OCI-LY7 (cell line): ENCODE results near the gene KRT13. TPM values are rescaled to one million over a fixed set of nuclear protein-coding genes. Genes with fewer than 3 reads are reported as not detected.

Experiments
- BruUV-seq: library from RNA; stranded (reverse); fragments of 400-500 nt; replicated peaks from 2 replicates; lab custom pipeline; 2021; lab: Mats Ljungman, UMichigan
- CTCF ChIA-PET: fragments of 300-600 bp; sonication (Branson Sonifier 250); formaldehyde crosslinking; loops from one replicate; lab custom pipeline; 2022; ENCODE audit warnings: antibody characterized with exemption; ENCODE audit not compliant: unreplicated experiment; lab: Charles Lee
- POLR2A ChIA-PET: fragments of 300-600 bp; sonication (Branson Sonifier 250); formaldehyde crosslinking; loops from one replicate; lab custom pipeline; 2022; ENCODE audit warnings: antibody characterized with exemption; lab: Charles Lee
- DNase-seq: peaks from one replicate; pipeline ENCODE4 v3.0.0-alpha.2; 2015; ENCODE audit warnings: low spot score
- H2AFZ ChIP-seq: fragments of 200-600 bp; sonication (generic), shearing (Covaris generic); 2 replicates; pipeline ENCODE4 v1.6.1; 2014; ENCODE audit warnings: mild to moderate bottlenecking, antibody characterized with exemption, low read length, moderate library complexity
- H3K27ac ChIP-seq: fragments of 200-600 bp; sonication (generic); 2 replicates; pipeline ENCODE4 v1.5.1; 2014; ENCODE audit warnings: mixed run types, low read depth, mild to moderate bottlenecking, moderate library complexity, low read length, inconsistent platforms; ENCODE audit not compliant: poor library complexity, severe bottlenecking
- H3K36me3 ChIP-seq: fragments of 200-600 bp; sonication (generic); 2 replicates; pipeline ENCODE4 v1.6.1; 2014; ENCODE audit warnings: mild to moderate bottlenecking, antibody characterized with exemption, low read length, moderate library complexity, mixed read lengths; ENCODE audit not compliant: insufficient read depth
- H3K4me1 ChIP-seq: fragments of 200-600 bp; sonication (generic); 2 replicates; pipeline ENCODE4 v1.5.1; 2014; ENCODE audit warnings: mild to moderate bottlenecking, low read length; ENCODE audit not compliant: insufficient read depth, poor library complexity, severe bottlenecking
- H3K4me2 ChIP-seq: fragments of 200-600 bp; sonication (generic); 2 replicates; pipeline ENCODE4 v1.6.1; 2014; ENCODE audit warnings: mild to moderate bottlenecking, low read length
- H3K4me3 ChIP-seq: fragments of 200-600 bp; sonication (generic); 2 replicates; pipeline ENCODE4 v1.5.1; 2014; ENCODE audit warnings: mild to moderate bottlenecking, low read depth, low read length; ENCODE audit not compliant: poor library complexity, severe bottlenecking
- H3K79me2 ChIP-seq: fragments of 200-600 bp; sonication (generic); 2 replicates; pipeline ENCODE4 v1.6.1; 2016; ENCODE audit warnings: low read depth, mild to moderate bottlenecking, low read length, moderate library complexity, mixed read lengths; ENCODE audit not compliant: insufficient read depth
- H3K9me2 ChIP-seq: fragments of 200-600 bp; sonication (generic); 2 replicates; pipeline ENCODE4 v1.6.1; 2016; ENCODE audit warnings: mild to moderate bottlenecking, low read length, mixed read lengths; ENCODE audit not compliant: insufficient read depth
- H3K9me3 ChIP-seq: fragments of 200-600 bp; sonication (generic); 2 replicates; pipeline ENCODE4 v1.6.1; 2014; ENCODE audit warnings: mild to moderate bottlenecking, mixed run types, low read length, mixed read lengths
- H4K20me1 ChIP-seq: fragments of 200-600 bp; sonication (generic); 2 replicates; pipeline ENCODE4 v1.6.1; 2014; ENCODE audit warnings: mild to moderate bottlenecking, antibody characterized with exemption, low read length, moderate library complexity, mixed read lengths; ENCODE audit not compliant: insufficient read depth
- EZH2phosphoT487 ChIP-seq: fragments of 200-600 bp; sonication (generic); IDR thresholded peaks from 2 replicates; pipeline ENCODE4 v1.6.1; 2018; ENCODE audit warnings: low read depth, borderline replicate concordance, mild to moderate bottlenecking, mixed run types, antibody characterized with exemption, low read length, moderate library complexity, mixed read lengths
- intact Hi-C: fragments of 100-400 bp; cut with micrococcal nuclease; formaldehyde crosslinking; loops from one replicate; pipeline ENCODE4 v1.10.0; 2022; ENCODE audit not compliant: unreplicated experiment
- total RNA-seq, 2 experiments: library from RNA; depleted of rRNA in 1 of 2; stranded (reverse); fragments of >200 nt in 1 of 2; shearing (Covaris generic) in 1 of 2; gene quantifications; 2 replicates each; pipeline ENCODE4 v1.2.3, GENCODE V29; 2014 to 2022
- TF ChIP-seq, protein P1 (sequence below): fragments of 200-600 bp; sonication (generic); conservative IDR thresholded peaks from 2 replicates; pipeline ENCODE4 v1.5.1; 2014; ENCODE audit warnings: mild to moderate bottlenecking, antibody characterized with exemption, low read length, moderate library complexity, mixed read lengths

KRT13 gene
- total RNA-seq, 2 experiments from 2014 or later, result not detected

DNA sequence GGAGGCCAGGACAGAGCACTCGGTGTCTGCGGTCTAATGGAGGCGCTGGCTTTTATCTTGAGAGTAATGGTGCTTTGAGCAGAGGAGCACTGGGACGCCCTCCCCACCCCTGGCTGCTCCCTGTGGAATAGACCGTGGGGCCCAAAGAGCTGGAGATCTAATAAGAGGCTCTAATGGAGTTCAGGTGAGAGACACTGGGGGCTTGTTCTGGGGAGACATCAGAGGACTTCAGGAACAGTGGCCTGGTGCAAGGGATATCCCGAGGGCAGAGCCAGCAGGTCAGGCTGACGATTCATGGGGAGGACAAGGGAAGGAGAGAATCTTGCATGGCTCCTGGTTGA, 32.2 kb upstream of the KRT13 start:
- H2AFZ ChIP-seq, result no peak overlapping the region
- intact Hi-C loops, result no loop called here
- no peaks in the 10 kb centered on the region for H4K20me1 ChIP-seq
- no peaks in the 10 kb centered on the region for H3K4me1 ChIP-seq
- BruUV-seq, result no TSS peak
- H3K9me3 ChIP-seq, result no peaks in the 10 kb centered on the region
- H3K4me2 ChIP-seq, result no peak overlapping the region
- H3K27ac ChIP-seq, result no peak overlapping the region
- H3K36me3 ChIP-seq, result no peaks in the 10 kb centered on the region
- ChIA-PET POLR2A (no interaction called here), CTCF (no interaction called here)
- H3K4me3 ChIP-seq, result no peak overlapping the region
- no peak for DNase-seq
- no peaks in the 10 kb centered on the region for H3K79me2 ChIP-seq
- TF ChIP-seq EZH2phosphoT487, result no peak
- TF ChIP-seq, protein P1, sequence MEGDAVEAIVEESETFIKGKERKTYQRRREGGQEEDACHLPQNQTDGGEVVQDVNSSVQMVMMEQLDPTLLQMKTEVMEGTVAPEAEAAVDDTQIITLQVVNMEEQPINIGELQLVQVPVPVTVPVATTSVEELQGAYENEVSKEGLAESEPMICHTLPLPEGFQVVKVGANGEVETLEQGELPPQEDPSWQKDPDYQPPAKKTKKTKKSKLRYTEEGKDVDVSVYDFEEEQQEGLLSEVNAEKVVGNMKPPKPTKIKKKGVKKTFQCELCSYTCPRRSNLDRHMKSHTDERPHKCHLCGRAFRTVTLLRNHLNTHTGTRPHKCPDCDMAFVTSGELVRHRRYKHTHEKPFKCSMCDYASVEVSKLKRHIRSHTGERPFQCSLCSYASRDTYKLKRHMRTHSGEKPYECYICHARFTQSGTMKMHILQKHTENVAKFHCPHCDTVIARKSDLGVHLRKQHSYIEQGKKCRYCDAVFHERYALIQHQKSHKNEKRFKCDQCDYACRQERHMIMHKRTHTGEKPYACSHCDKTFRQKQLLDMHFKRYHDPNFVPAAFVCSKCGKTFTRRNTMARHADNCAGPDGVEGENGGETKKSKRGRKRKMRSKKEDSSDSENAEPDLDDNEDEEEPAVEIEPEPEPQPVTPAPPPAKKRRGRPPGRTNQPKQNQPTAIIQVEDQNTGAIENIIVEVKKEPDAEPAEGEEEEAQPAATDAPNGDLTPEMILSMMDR, result no peak
- H3K9me2 ChIP-seq, result no peaks in the 10 kb centered on the region

DNA sequence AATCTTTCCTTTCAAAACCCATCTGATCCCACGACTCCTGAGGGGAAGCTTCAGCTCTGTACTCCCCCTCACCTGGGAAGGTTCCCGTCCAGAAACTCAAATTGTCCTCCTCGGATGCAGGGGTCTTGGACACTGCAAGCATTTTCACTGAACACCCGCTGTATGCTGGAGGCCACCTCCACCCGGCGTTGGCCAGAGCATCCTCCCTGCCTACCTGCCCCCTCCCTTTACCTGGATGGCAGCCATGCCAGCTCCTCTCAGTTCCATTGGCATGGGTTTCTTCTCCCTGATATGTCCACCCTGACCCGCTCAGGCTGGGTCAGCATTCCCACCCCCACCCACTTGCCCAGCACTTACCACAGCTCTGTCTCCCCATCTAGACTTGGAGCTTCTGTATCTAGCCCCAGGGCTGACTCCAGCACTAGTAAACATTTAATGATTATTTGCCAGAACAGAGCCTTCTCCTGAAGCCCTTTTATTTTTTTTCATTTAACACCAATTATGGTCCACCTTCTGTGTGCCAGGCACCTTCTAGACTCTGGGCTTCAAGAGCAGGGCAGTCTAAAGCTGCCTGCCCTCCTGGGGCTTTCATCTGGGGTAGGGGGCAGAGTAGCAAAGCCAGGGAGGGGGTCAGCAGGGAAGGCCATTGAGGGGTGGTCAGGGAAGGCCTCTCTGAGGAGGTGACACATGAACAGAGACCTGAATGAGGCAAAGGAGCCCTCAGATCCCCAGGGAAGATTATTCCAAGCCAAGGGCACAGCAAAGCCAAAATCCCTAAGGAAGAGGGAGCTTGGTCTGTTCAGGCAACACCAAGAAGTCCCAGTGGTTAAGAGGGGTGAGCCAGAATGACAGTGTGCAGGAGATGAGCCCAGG, 31.6 kb upstream of the KRT13 start:
- no peak for DNase-seq
- no peak overlapping the region for H2AFZ ChIP-seq
- no TSS peak for BruUV-seq
- no peaks in the 10 kb centered on the region for H3K36me3 ChIP-seq
- H3K4me3 ChIP-seq, result no peak overlapping the region
- no peaks in the 10 kb centered on the region for H4K20me1 ChIP-seq
- H3K9me2 ChIP-seq, result no peaks in the 10 kb centered on the region
- no peak for TF ChIP-seq EZH2phosphoT487
- TF ChIP-seq, protein P1, result no peak
- intact Hi-C loops, result no loop called here
- no peaks in the 10 kb centered on the region for H3K4me1 ChIP-seq
- H3K4me2 ChIP-seq, result no peak overlapping the region
- no peaks in the 10 kb centered on the region for H3K9me3 ChIP-seq
- CTCF ChIA-PET, result no interaction called here
- no peaks in the 10 kb centered on the region for H3K79me2 ChIP-seq
- no peak overlapping the region for H3K27ac ChIP-seq
- POLR2A ChIA-PET, result no interaction called here

DNA sequence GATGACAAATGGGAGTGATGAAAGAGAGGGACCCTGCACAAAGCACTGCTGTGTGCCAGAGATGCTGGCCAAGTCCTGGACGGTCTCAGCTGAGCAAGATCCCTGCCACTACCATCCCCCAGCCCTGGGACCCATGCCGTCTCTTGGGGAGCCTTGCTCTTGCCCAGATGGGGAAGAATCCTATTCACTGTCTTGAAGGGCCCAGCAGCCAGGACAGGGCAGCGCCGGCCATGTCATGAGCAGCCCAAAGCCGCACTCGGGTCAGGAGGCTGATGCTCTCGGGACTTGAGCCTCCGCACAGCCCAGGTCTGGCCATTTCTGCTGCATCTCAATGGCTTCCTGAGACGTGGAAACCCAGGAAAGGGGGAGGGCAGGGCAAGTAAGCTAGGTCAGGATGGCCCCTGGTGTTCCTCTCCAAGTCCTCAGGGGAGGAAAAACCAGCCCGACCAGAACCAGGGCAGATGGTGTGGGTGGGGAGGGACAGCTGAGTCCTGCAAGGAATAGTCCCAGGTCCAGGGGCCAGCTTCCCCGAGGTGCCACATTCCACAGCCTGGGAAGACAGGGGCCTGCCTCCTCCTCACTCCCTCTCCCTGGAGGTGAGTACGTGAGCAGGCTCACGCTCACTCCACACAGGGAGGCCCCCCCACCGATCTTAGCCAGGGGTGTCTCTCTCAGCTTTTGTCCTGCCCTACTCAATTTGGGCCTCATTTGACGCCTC, 30.5 kb upstream of the KRT13 start:
- H3K4me3 ChIP-seq, result no peak overlapping the region
- no peak for DNase-seq
- no peaks in the 10 kb centered on the region for H3K9me3 ChIP-seq
- H3K4me1 ChIP-seq, result no peaks in the 10 kb centered on the region
- H3K36me3 ChIP-seq, result no peaks in the 10 kb centered on the region
- CTCF ChIA-PET, result no interaction called here
- H3K79me2 ChIP-seq, result no peaks in the 10 kb centered on the region
- intact Hi-C loops, result no loop called here
- TF ChIP-seq EZH2phosphoT487, result no peak
- TF ChIP-seq, protein P1, result no peak
- no peak overlapping the region for H3K27ac ChIP-seq
- no peak overlapping the region for H3K4me2 ChIP-seq
- BruUV-seq, result no TSS peak
- no peaks in the 10 kb centered on the region for H3K9me2 ChIP-seq
- POLR2A ChIA-PET, result interaction anchor here (0.6 kb wide), 1 partner anchor 57 kb away, joined by 3 read pairs; no protein-coding TSS in a partner anchor
- no peak overlapping the region for H2AFZ ChIP-seq
- no peaks in the 10 kb centered on the region for H4K20me1 ChIP-seq
